ENCODE results near the gene SELENOM.

SELENOM gene

DNA sequence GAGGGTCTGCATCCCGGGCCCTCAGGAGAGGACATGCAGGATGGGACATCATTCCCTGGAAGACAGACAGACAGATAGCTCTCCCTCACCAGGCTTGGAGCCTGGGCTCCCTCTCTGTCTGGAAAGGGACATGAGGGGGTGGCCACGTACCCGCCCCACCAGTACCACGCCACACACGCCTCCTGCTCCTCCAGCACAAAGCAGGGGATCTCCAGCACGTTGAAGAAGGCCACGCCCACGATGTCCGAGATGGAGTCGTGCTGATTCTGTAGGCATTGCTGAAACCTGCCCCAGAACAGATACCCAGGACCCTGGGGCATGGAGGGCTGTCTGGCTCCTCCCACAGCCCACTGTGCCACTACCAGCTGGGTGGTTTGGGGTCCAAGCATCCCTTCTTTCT, 30.8 kb upstream of the SELENOM start:
- H3K36me3 ChIP-seq (ENCODE audit: control insufficient read depth, insufficient read depth, low read length) = no peaks in the 10 kb centered on the region
- TF ChIP-seq, protein P1, sequence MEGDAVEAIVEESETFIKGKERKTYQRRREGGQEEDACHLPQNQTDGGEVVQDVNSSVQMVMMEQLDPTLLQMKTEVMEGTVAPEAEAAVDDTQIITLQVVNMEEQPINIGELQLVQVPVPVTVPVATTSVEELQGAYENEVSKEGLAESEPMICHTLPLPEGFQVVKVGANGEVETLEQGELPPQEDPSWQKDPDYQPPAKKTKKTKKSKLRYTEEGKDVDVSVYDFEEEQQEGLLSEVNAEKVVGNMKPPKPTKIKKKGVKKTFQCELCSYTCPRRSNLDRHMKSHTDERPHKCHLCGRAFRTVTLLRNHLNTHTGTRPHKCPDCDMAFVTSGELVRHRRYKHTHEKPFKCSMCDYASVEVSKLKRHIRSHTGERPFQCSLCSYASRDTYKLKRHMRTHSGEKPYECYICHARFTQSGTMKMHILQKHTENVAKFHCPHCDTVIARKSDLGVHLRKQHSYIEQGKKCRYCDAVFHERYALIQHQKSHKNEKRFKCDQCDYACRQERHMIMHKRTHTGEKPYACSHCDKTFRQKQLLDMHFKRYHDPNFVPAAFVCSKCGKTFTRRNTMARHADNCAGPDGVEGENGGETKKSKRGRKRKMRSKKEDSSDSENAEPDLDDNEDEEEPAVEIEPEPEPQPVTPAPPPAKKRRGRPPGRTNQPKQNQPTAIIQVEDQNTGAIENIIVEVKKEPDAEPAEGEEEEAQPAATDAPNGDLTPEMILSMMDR (IDR thresholded peaks at IDR 0.05; ENCODE audit: insufficient read depth, low read length, poor library complexity, severe bottlenecking) = no peak
- no peaks in the 10 kb centered on the region for H3K27me3 ChIP-seq (replicated peaks; ENCODE audit: control insufficient read depth, insufficient read depth, low read length)
- DNase-seq (ENCODE audit: extremely low read depth, insufficient read length) = no peak
- H3K4me3 ChIP-seq (replicated peaks; ENCODE audit: low read depth, low read length) = no peak overlapping the region

GRCh38 chr22:31137721-31138120, 30.4 kb upstream of the SELENOM start:
- DNase-seq (ENCODE audit: extremely low read depth, insufficient read length) = no peak
- no peaks in the 10 kb centered on the region for H3K36me3 ChIP-seq (ENCODE audit: control insufficient read depth, insufficient read depth, low read length)
- TF ChIP-seq, protein P1 (IDR thresholded peaks at IDR 0.05; ENCODE audit: insufficient read depth, low read length, poor library complexity, severe bottlenecking) = no peak
- H3K27me3 ChIP-seq (replicated peaks; ENCODE audit: control insufficient read depth, insufficient read depth, low read length) = no peaks in the 10 kb centered on the region
- H3K4me3 ChIP-seq (replicated peaks; ENCODE audit: low read depth, low read length) = no peak overlapping the region

GRCh38 chr22:31136711-31137110, 29.3 kb upstream of the SELENOM start:
- DNase-seq (ENCODE audit: extremely low read depth, insufficient read length) = no peak
- TF ChIP-seq, protein P1 (IDR thresholded peaks at IDR 0.05; ENCODE audit: insufficient read depth, low read length, poor library complexity, severe bottlenecking) = no peak
- Histone ChIP-seq H3K4me3 (replicated peaks; ENCODE audit: low read depth, low read length) (no peak overlapping the region), H3K27me3 (replicated peaks; ENCODE audit: control insufficient read depth, insufficient read depth, low read length) (no peaks in the 10 kb centered on the region), H3K36me3 (ENCODE audit: control insufficient read depth, insufficient read depth, low read length) (no peaks in the 10 kb centered on the region)

GRCh38 chr22:31136155-31136554, 28.8 kb upstream of the SELENOM start:
- TF ChIP-seq, protein P1 (IDR thresholded peaks at IDR 0.05; ENCODE audit: insufficient read depth, low read length, poor library complexity, severe bottlenecking) = no peak
- Histone ChIP-seq H3K36me3 (ENCODE audit: control insufficient read depth, insufficient read depth, low read length) (no peaks in the 10 kb centered on the region), H3K27me3 (replicated peaks; ENCODE audit: control insufficient read depth, insufficient read depth, low read length) (no peaks in the 10 kb centered on the region)

GRCh38 chr22:31135706-31136105, 28.3 kb upstream of the SELENOM start:
- no peaks in the 10 kb centered on the region for H3K36me3 ChIP-seq (ENCODE audit: control insufficient read depth, insufficient read depth, low read length)
- no peak for DNase-seq (ENCODE audit: extremely low read depth, insufficient read length)
- no peak overlapping the region for H3K4me3 ChIP-seq (replicated peaks; ENCODE audit: low read depth, low read length)
- no peaks in the 10 kb centered on the region for H3K27me3 ChIP-seq (replicated peaks; ENCODE audit: control insufficient read depth, insufficient read depth, low read length)
- TF ChIP-seq, protein P1 (IDR thresholded peaks at IDR 0.05; ENCODE audit: insufficient read depth, low read length, poor library complexity, severe bottlenecking) = no peak

More at GRCh38 chr22:31136155-31136554, 28.8 kb upstream of the SELENOM start:
- DNase-seq (ENCODE audit: extremely low read depth, insufficient read length) = no peak
- no peak overlapping the region for H3K4me3 ChIP-seq (replicated peaks; ENCODE audit: low read depth, low read length)

DNA sequence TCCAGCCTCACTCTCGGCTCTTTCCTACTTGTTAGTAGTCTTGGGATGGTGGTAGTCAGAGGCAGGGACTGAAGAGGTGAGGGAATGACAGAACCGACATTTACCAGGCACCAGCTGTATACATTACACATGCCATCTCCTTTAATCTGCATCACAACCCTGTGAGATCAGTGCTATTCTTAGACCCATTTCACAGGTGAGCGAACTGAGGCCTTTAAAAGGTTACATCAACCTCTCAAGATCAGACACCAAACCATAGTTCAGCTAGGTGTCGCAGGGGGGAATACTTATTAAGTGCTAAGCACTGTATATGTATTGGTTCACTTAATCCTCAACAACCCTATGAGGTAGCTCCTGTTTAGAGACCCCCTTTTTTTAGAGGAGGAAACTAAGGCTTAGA, 27.3 kb upstream of the SELENOM start:
- DNase-seq (ENCODE audit: extremely low read depth, insufficient read length) = no peak
- Histone ChIP-seq H3K27me3 (replicated peaks; ENCODE audit: control insufficient read depth, insufficient read depth, low read length) (no peaks in the 10 kb centered on the region), H3K4me3 (replicated peaks; ENCODE audit: low read depth, low read length) (no peak overlapping the region), H3K36me3 (ENCODE audit: control insufficient read depth, insufficient read depth, low read length) (no peaks in the 10 kb centered on the region)
- TF ChIP-seq, protein P1 (IDR thresholded peaks at IDR 0.05; ENCODE audit: insufficient read depth, low read length, poor library complexity, severe bottlenecking) = no peak
